Astrocyte (in vitro differentiated cells and primary cell): Measurements from ENCODE around the gene AIFM3. TPM values are rescaled to one million over a fixed set of nuclear protein-coding genes. Genes with fewer than 3 reads are reported as not detected.
"Not testable (repeated sequence)": the region's sequence is repeated elsewhere in the genome, so short reads cannot be mapped to it uniquely, and the experiment has no call there.

Experiments
- DNase-seq: peaks from one replicate; pipeline ENCODE4 v3.0.0-alpha.2; 2010; ENCODE audit warnings: low read depth
- FAIRE-seq: peaks from 2 replicates; lab custom pipeline; 2011; peaks lifted over from hg19 to GRCh38; lab: Jason Lieb, UNC
- H2AFZ ChIP-seq: 2 replicates; pipeline ENCODE4 v1.6.0; 2012; ENCODE audit warnings: low read depth, low read length, inconsistent platforms
- H3K27ac ChIP-seq: 2 replicates; pipeline ENCODE4 v1.5.1; 2011; ENCODE audit warnings: low read depth, low read length, inconsistent platforms
- H3K27me3 ChIP-seq: 2 replicates; pipeline ENCODE4 v1.6.0; 2011; ENCODE audit warnings: low read length, inconsistent platforms; ENCODE audit not compliant: insufficient read depth
- H3K36me3 ChIP-seq: 2 replicates; pipeline ENCODE4 v1.5.1; 2011; ENCODE audit warnings: low read length, inconsistent platforms; ENCODE audit not compliant: insufficient read depth
- H3K4me1 ChIP-seq: 2 replicates; pipeline ENCODE4 v1.5.1; 2011; ENCODE audit warnings: low read length, inconsistent platforms; ENCODE audit not compliant: insufficient read depth
- H3K4me2 ChIP-seq: 2 replicates; pipeline ENCODE4 v1.6.0; 2012; ENCODE audit warnings: low read length, inconsistent platforms
- H3K4me3 ChIP-seq: 2 replicates; pipeline ENCODE4 v1.5.1; 2011; ENCODE audit warnings: low read depth, mild to moderate bottlenecking, low read length, inconsistent platforms; ENCODE audit not compliant: insufficient read depth
- H3K79me2 ChIP-seq: 2 replicates; pipeline ENCODE4 v1.6.0; 2012; ENCODE audit warnings: mild to moderate bottlenecking, low read length, inconsistent platforms; ENCODE audit not compliant: insufficient read depth
- H3K9ac ChIP-seq: 2 replicates; pipeline ENCODE4 v1.6.0; 2012; ENCODE audit warnings: mild to moderate bottlenecking, low read length, inconsistent platforms
- H3K9me3 ChIP-seq: 2 replicates; pipeline ENCODE4 v1.5.1; 2012; ENCODE audit warnings: low read depth, mild to moderate bottlenecking, low read length, inconsistent platforms; ENCODE audit not compliant: insufficient read depth
- H4K20me1 ChIP-seq: 2 replicates; pipeline ENCODE4 v1.6.0; 2012; ENCODE audit warnings: low read length, inconsistent platforms; ENCODE audit not compliant: insufficient read depth
- H3K27ac Mint-ChIP-seq: one replicate; pipeline ENCODE4 v1.8.0; 2021; ENCODE audit warnings: mild to moderate bottlenecking, mixed read lengths; ENCODE audit not compliant: unreplicated experiment
- H3K27me3 Mint-ChIP-seq: one replicate; pipeline ENCODE4 v1.8.0; 2021; ENCODE audit warnings: low read depth, mixed read lengths; ENCODE audit not compliant: unreplicated experiment
- H3K36me3 Mint-ChIP-seq: one replicate; pipeline ENCODE4 v1.8.0; 2021; ENCODE audit warnings: low read depth, mixed read lengths; ENCODE audit not compliant: unreplicated experiment
- H3K4me1 Mint-ChIP-seq: one replicate; pipeline ENCODE4 v1.8.0; 2021; ENCODE audit warnings: low read depth, mixed read lengths; ENCODE audit not compliant: unreplicated experiment
- H3K4me3 Mint-ChIP-seq: one replicate; pipeline ENCODE4 v1.8.0; 2021; ENCODE audit warnings: mild to moderate bottlenecking, moderate library complexity, mixed read lengths; ENCODE audit not compliant: unreplicated experiment
- H3K9me3 Mint-ChIP-seq: one replicate; pipeline ENCODE4 v1.8.0; 2021; ENCODE audit warnings: mild to moderate bottlenecking, mixed read lengths; ENCODE audit not compliant: unreplicated experiment
- EZH2 ChIP-seq: IDR thresholded peaks from 2 replicates; pipeline ENCODE4 v1.6.1; 2012; ENCODE audit warnings: mild to moderate bottlenecking, low read length, inconsistent platforms; ENCODE audit not compliant: insufficient read depth
- total RNA-seq: library from RNA; stranded (reverse); gene quantifications from 2 replicates; pipeline ENCODE4 v1.2.1, GENCODE V29; 2021
- TF ChIP-seq, protein P1 (sequence below): IDR thresholded peaks from 2 replicates; pipeline ENCODE4 v1.5.1; 2011; ENCODE audit warnings: low read depth, mild to moderate bottlenecking, inconsistent platforms, low read length, moderate library complexity; ENCODE audit not compliant: insufficient read depth

The AIFM3 gene
- total RNA-seq, 1 donor from 2014 or later, result 0.48 TPM

DNA sequence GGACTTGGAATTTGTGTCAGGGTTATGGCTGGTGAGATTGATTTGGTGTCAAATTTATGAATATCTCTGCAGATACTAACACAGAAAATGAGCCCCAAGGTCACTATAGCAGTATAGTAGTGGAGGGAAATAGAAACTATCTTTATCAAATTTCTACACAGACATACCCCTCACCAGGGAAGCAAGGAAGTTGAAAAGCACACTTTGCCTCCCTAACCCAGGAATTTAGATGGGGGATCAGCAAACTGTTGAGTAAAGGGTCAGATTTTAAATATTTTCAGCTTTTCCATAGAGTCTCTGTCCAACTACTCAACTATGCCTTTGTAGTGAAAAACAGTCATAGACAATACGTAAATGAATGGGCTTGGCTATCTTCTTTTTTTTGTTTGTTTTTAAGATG, 37.1 kb upstream of the AIFM3 start:
- no peak overlapping the region for H3K27ac Mint-ChIP-seq
- no peak overlapping the region for H3K4me2 ChIP-seq
- H3K9me3 ChIP-seq, result no peaks in the 10 kb centered on the region
- no peaks in the 10 kb centered on the region for H3K4me1 Mint-ChIP-seq
- H3K27ac ChIP-seq, result no peak overlapping the region
- FAIRE-seq (no peak), DNase-seq (no peak)
- TF ChIP-seq, protein P1, sequence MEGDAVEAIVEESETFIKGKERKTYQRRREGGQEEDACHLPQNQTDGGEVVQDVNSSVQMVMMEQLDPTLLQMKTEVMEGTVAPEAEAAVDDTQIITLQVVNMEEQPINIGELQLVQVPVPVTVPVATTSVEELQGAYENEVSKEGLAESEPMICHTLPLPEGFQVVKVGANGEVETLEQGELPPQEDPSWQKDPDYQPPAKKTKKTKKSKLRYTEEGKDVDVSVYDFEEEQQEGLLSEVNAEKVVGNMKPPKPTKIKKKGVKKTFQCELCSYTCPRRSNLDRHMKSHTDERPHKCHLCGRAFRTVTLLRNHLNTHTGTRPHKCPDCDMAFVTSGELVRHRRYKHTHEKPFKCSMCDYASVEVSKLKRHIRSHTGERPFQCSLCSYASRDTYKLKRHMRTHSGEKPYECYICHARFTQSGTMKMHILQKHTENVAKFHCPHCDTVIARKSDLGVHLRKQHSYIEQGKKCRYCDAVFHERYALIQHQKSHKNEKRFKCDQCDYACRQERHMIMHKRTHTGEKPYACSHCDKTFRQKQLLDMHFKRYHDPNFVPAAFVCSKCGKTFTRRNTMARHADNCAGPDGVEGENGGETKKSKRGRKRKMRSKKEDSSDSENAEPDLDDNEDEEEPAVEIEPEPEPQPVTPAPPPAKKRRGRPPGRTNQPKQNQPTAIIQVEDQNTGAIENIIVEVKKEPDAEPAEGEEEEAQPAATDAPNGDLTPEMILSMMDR, result no peak
- no peaks in the 10 kb centered on the region for H3K4me1 ChIP-seq
- peaks cover 11% of the 10 kb centered on the region for H3K36me3 ChIP-seq
- H3K4me3 Mint-ChIP-seq, result no peak overlapping the region
- H3K36me3 Mint-ChIP-seq, result peaks cover 4% of the 10 kb centered on the region
- H3K9ac ChIP-seq, result no peak overlapping the region
- no peak overlapping the region for H3K4me3 ChIP-seq
- H3K9me3 Mint-ChIP-seq, result no peaks in the 10 kb centered on the region
- H3K79me2 ChIP-seq, result peaks cover 97% of the 10 kb centered on the region
- no peaks in the 10 kb centered on the region for H3K27me3 ChIP-seq
- H4K20me1 ChIP-seq, result peaks cover 87% of the 10 kb centered on the region
- no peaks in the 10 kb centered on the region for H3K27me3 Mint-ChIP-seq
- H2AFZ ChIP-seq, result no peak overlapping the region

DNA sequence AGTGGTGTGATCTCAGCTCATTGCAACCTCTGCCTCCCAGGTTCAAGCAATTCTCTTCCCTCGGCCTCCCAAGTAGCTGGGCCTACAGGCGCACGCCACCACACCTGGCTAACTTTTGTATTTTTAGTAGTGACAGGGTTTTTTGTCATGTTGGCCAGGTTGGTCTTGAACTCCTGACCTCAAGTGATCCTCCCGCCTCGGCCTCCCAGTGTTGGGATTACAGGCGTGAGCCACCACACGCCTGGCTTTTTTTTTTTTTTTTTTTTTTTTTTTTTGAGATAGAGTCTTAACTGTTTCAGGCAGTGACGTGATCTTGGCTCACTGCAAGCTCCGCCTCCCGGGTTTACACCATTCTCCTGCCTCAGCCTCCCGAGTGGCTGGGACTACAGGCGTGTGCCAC, 36.6 kb upstream of the AIFM3 start:
- Histone ChIP-seq H4K20me1 (peaks cover 87% of the 10 kb centered on the region), H3K79me2 (peaks cover 97% of the 10 kb centered on the region), H3K36me3 (peaks cover 10% of the 10 kb centered on the region)
- not testable (repeated sequence) for H3K9ac ChIP-seq, H3K4me3 ChIP-seq, H3K9me3 Mint-ChIP-seq, H3K9me3 ChIP-seq, H3K4me2 ChIP-seq, H3K4me3 Mint-ChIP-seq, FAIRE-seq, DNase-seq, H2AFZ ChIP-seq, H3K27me3 Mint-ChIP-seq, H3K27ac ChIP-seq, H3K27me3 ChIP-seq, H3K27ac Mint-ChIP-seq, H3K4me1 ChIP-seq, H3K4me1 Mint-ChIP-seq, H3K36me3 Mint-ChIP-seq

DNA sequence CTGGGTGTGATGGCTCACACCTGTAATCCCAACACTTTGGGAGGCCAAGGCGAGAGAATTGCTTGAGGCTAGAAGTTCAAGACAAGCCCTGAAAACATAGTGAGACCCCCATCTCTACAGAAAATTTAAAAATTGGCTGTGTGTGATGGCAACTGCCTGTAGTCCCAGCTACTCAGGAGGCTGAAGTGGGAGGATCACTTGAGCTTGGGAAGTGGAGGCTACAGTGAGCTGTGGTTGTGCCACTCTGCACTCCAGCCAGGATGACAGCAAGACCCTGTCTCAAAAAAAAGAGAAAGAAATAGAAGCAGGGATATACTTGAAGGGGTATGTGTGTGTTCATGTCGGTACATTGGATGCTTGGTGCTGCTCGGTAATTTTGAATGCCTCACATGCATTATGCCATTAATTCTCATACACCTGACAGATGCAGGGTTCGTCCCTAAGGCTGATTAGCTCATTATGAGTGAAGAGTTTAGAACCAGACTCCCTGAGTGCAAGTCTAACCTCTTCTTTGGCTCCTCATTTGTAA, 35.9 kb upstream of the AIFM3 start:
- no peak overlapping the region for H3K4me2 ChIP-seq
- peaks cover 11% of the 10 kb centered on the region for H3K36me3 ChIP-seq
- H3K9ac ChIP-seq, result no peak overlapping the region
- H3K4me3 ChIP-seq, result no peak overlapping the region
- peaks cover 97% of the 10 kb centered on the region for H3K79me2 ChIP-seq
- H3K4me3 Mint-ChIP-seq, result no peak overlapping the region
- H3K27me3 ChIP-seq, result no peaks in the 10 kb centered on the region
- H4K20me1 ChIP-seq, result peaks cover 86% of the 10 kb centered on the region
- H3K36me3 Mint-ChIP-seq, result peaks cover 6% of the 10 kb centered on the region
- H3K9me3 Mint-ChIP-seq, result no peaks in the 10 kb centered on the region
- no peaks in the 10 kb centered on the region for H3K4me1 ChIP-seq
- no peak overlapping the region for H3K27ac ChIP-seq
- FAIRE-seq, result no peak
- DNase-seq, result no peak
- H2AFZ ChIP-seq, result no peak overlapping the region
- H3K4me1 Mint-ChIP-seq, result peaks cover 4% of the 10 kb centered on the region
- H3K27me3 Mint-ChIP-seq, result no peaks in the 10 kb centered on the region
- no peak overlapping the region for H3K27ac Mint-ChIP-seq
- H3K9me3 ChIP-seq, result no peaks in the 10 kb centered on the region
- no peak for TF ChIP-seq EZH2
- TF ChIP-seq, protein P1, result no peak
